ENCODE measurements around the gene PROCA1.

- TF ChIP-seq CTCF (IDR thresholded peaks at IDR 0.05): no peak
- no peak for TF ChIP-seq POLR2A (IDR thresholded peaks at IDR 0.05)
Observed at GRCh38 chr17:28702026-28702751, 9.5 kb downstream of the PROCA1 start.
